HG02981 (cell line): ENCODE results near the gene RREB1.

ENCODE experiments used
- ATAC-seq: cut with Tn5 transposase; IDR thresholded peaks from one replicate; pipeline ENCODE4 v1.9.1; 2021; ENCODE audit warnings: mild to moderate bottlenecking, moderate library complexity; ENCODE audit not compliant: unreplicated experiment

RREB1 gene

DNA sequence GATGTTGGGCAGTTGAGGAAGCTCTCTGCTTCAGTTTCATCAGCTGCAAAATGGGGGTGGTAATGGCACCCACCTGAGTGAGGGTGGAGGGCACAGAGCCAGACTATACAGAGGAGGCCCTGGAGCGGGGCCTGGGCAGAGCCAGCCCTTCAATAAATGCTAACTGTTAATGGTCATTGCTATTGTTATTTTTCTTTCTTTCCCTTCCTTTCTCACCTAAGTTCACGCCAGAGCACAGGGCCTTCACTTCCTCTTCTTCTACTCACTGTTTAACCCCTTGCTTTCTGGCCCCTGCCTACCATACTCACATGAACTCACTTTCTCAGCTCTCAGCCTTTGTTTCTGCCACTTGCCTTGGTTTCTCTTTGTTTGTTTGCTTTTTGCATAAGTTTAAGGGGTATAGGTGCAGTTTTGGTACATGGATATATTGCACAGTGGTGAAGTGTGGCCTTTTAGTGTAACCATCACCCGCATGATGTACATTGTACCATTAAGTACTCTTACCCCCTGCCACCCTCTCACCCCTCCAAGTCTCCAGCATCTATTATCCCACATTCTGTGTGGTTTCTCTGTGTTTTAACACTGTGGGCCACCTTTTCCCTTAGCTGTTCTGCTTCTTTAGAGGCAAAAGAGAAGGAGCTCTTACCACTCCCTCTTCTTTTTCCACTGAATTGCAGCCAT lies 7.5 kb upstream of the RREB1 start:
- ATAC-seq: no peak

DNA sequence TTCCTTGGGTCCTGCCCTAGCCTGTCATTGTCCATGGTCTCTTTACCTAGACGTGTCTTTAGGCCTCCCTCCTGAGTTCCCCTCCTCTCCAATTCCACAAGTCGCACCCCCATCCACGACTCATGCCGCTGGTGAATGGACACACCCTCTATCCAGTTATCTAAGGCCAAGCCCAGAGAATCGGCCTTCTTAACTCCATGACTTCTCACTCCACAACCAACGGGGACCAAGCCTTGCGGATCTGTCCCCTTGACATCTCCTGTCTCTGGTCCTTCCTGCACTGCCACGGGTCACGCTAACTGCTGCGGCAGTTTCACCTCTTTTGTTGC lies 7.0 kb upstream of the RREB1 start:
- no peak for ATAC-seq

DNA sequence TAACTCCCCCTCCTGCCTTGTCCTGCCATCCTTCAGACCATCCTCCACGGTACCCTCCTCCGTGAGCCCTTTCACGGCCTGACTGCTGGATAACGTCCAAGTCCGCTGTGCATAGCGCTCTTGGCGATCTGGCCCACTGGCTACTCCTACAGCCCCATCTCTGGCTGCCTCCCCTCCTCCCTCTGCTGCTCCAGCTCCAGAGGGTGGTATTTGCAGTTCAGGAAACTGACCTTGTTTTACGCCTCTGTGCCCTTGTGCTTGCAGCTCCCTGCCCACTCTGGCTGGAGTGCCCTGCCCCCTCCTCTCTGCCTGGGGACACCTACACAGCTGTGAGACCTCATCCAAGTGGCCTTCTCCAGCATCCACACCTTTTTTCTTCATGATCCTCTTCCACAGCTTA lies 6.5 kb upstream of the RREB1 start:
- no peak for ATAC-seq

DNA sequence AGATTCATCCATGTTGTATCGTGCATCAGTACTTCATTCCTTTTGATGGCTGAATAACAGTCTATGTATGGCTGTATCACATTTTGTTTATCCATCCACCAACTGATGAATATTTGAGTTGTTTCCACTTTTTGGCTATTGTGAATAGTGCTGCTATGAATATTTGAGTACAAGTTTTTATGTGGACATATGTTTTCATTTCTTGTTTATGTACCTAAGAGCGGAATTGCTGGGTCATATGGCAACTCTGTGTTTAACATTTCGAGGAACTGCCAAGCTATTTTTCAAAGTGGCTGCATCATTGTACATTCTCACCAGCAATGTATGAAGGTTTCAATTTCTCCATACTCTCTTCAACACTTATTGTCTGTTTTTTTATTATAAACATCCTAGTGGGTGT lies 3.0 kb upstream of the RREB1 start:
- no peak for ATAC-seq

DNA sequence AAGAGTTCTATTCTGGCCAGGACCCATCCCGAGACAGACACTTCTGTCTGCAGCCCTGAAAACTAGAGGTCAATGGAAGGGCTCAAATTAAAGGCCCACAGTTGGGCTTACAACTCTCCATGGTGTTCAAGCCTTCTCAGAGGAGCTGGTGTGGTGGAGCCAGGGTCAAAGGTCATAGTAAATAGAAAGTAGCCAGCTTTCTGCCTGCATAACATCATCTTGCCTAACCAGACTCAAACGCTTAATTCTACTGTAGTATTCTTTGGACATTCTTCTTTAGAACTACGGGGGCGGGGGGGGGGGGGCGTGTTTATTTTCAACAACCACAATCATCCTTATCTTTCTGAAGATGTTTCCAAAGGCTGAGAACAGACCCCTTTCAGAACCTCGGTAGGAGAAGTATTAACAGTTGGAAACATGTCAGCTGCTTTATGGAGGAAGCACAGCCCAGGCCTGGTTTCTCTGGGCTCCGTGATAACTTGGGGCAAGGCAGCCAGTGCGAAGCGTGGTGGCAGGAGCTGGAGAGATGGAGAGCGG lies 1.5 kb upstream of the RREB1 start:
- no peak for ATAC-seq

DNA sequence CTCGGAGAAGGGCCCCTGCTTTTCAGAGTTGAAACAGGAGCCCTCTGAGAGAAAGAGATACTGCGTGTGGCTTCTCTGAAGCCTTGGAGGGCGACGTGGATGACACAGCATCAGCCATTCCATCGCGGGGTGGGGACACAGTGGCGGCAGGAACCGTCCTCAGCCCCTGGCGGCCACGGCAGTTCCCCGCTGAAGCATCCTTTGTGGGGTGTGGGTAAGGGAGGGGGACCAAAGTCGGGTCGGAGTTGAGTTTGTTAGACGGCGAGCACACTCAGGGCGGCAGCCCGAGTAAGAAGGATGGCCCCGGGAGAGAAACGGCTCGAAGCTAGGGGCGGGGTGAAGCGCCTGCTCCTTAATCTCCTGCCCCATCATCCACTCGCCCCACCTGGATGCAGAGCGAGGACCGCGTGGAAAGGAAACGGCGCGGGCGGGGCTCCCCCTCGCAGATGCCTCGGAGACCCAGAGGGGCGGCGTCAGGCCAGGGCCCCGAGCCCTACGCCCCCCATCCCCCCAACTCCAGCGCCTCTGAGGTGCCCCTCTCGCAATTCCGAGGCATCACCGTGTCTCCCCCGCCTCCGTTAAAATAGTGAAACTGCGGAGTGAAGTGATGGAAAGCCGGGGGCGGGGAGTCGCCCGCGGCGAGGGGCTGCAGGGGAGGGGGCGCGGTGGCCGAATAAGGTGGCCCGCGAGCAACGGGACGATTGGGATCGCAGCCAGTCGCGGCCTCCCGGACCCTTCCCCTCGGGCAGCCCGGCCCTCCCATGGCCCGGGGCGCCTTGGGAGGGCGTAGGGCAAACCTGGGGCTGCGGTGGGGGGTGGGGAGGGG lies 796 bp upstream of the RREB1 start:
- ATAC-seq: peak; percentile 38

DNA sequence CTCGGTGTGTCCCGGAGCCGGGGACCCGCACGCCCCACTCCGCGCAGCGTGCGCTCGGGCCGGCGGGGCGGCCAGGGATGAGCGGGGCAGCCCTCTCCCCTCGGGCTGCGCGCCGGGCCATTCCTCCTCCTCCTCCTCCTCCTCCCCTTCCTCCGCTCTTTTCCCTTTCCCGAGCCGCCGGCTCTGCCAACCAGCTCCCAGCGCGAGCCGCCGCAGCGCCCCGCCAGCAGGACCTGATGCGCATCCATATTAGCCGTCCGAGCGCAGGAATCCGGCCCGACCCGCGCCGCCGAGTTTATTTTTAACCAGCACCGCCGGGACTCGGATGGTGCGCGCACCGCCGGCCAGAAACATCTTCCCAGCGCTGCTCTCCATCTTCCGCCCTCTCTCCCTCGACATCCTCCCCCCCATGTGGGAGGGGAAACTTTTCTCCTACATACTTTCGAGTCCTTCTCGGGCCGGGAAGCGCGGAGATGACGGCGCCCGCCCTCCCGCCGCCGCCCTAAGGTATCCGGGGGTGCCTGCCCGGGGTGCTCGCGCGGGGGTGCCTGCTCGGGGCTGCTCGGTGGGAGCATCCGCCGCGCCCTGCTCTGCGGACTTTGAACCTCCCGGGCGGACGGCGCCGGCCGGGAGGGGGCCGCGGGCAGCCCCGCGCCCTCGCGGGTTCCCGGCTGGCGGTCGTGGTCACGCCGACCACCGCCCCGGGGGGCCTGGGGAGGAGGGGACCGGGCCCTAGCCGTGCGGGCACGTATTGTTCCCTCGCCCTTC lies 619 bp downstream of the RREB1 start:
- ATAC-seq: peak; percentile 6

DNA sequence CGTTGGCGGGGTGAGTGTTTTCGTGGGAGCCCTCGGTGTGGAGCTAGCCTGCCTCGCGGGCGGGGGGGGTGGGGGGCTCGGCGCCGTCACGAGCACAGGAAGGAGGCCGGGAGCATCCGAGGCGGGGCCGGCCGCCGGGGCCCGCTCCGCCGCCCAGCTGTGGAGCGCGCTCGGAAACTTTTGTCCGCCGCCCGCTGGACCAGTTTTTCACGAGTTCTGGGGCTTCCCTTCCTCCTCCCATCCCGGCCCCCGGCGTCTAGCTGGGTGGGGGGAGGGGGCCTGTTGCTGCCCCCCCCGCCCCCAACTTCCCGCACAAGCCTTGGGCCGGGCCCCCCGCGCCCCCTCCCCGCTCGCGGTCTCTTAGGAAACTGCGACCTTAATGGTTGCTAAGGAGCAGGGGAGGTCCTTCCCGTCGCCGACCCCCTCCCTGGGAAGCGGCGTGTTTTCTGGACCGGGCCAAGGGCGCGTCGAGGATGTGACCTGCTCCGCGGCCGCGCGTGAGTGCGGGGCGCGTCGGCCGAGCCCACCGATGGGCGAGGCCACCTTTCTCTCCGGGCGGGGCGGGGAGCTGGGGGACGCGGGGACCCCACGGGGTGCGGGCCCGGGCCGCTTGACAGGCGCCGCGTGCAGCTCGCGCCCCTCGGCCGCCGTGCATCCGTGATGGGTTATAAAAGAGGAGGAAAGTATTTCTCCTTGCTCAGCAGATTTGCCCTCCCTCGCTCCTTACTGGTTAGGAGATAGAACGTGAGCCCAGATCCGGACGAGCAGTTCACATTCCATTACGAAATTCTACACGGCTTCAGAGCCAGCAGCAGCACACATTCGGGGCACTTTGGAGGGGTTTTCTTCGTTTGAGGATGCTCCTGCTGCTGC lies 1.4 kb downstream of the RREB1 start:
- ATAC-seq: no peak

DNA sequence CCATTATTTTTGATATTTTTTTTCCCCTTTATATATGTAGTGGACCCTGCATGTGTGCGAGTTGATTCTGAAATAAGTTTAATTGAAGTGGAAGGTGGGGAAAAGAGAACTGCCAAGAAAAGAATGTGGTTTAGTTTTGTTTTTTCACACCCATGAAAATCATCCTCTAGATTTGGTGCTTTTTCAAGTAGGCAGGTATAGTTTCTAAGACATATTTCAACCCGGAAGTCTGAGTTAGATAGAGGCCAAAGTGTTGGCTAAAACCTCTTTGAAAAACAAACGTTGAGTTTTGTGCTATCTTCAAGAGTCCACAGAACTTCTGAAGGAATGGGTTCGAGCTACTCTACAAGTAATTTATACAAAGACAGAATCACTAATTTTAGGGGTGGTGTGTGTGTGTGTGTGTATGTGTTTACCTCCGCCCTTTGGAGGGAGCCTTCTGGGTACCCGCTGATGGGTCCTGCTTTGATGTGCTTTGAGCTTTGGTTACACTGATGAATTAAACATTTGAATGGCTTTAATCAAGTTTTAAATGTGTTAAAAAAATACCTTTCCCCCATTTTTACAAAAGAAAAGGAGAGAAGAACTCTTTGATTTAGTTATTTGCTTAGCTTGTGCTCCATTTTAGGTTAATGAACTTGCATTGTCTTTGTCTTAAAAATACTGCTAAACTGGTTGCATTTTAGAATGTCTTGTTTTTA lies 2.5 kb downstream of the RREB1 start:
- no peak for ATAC-seq

DNA sequence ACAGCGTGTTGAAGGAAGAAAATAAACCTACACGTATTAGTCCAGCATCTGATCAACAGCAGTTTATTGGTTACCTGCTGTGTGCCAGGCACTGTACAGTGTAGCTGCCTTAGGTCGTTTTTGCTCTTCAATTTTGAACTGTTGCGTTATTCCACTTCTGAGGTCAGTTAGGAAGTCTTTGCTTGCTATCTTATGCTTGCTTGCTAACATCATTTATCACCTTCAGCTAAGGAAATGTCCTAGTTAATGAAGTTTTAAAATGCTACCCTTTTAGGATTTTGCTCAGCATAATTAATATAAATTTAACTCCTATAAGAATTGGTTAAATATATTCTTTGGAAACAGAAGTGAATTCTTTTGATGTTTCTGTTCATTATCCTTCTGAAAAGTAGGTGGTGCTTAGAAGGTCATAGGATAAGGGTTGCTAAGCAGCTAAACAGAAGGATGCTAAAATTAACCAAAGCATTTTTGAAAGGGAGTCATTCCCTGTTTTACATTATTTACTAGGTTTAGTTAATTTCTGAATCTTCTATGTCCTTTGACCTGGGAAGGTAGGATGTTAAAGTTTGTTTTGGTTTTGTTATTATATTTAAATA lies 3.4 kb downstream of the RREB1 start:
- no peak for ATAC-seq

DNA sequence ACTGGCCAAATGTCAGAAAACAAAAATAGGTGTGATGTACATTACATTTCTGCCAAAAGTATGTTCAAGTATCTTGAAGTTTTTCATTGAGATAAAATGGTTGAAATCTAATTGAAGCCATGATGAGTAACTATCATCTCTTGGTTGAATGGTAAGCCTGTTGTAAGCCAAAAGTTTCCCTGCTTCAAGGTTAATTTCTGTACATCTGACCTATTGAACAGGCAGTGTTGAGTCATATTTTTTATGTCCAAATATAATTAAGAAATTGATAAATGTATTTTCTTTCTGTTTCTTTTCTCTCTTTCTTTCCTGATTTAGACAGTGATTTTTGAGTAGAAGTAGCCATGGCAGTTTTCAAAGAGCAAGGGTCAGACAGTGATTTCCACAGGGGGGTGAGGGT lies 4.4 kb downstream of the RREB1 start:
- ATAC-seq: no peak

DNA sequence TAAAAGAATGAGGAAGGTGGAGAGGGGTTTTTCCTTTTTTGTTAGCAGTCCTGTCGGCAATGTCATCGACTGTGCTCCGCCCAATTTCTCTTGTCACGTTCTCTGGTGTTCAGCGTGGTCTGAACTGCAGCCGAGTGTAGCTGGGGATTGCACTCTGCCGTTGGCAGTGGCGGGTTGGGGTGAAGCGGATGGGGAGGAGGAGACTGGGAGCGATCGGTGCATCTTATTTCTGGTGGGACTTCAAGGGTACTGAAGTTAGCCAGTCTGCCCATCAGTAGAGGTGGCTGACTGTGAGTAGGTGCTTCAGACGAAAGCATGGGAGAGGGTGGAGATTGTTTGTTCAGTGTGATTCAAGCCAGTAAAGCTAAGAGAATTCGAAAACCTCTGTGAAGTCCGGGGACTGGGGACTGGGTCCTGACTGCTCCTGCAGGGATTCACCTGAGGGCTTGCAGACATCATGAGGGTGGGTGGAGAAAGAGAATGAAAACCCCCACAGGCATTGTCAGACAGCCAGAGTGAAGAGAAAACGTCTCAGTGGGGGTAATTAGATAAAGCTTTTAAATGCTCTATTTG lies 5.1 kb downstream of the RREB1 start:
- no peak for ATAC-seq

DNA sequence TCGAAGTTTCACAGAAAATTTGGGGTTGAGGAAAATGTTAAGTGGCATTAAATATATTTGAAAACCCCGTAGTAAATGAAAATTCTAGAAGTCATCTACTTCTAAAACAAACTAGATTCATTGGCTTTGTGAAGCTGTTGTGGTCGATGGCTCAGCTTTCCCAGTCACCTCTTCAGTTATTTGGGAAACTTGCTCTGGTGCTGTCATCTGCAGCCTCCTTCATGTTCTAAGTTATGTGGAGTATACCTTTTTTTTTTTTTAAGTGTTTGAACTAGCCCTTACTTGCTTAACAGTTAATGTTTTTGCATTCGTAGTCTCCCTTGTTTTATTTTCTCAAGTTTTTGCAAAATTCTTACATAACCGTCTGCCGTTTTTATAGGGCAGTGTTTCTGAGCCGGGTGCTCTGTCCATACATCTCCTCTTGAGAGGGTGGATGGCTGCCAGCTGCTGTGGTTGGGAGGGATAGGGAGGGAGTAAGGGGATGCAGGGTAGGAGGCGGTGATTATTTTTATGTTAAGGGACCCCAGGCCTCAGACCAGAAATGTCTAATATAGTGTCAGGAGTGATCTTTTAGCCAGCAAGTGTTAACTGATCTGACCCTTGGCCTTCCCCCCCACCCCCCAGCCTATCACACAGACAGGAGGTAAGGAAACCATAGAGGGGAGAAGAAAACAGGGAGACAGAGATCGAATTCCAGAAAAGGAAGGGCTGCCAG lies 7.1 kb downstream of the RREB1 start:
- no peak for ATAC-seq

DNA sequence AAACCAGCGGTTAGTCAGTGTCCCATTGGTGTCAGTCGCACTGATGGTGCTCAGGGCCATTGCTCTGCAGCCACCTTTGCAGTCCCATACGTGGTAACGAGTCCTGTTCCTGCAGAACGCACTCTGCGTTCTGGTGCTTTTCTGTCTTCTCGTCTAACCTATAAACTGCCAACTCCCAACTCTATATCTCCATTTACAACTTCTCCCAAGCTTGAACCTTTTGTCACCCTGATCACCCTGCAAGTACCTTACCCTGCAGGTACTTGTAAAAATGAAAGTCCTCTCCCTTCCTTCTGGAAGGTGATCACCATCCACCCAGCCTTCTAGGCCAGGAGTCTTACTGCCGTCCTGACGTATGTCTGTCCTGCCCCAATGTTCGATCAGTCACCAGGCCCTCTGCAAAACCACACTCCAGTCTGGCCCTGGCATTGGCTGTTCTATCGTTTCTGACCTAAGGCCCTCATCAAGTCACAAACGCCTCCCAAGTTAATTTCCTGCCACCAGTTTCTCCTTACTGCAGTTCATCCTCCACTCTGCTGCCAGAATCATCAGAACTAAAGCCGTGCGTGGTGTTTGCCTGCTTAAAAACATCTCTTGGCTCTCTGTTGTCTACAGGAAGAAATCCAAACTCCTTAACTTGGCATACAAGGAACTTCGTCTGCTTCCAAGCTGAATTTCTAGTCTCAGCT lies 7.9 kb downstream of the RREB1 start:
- no peak for ATAC-seq

DNA sequence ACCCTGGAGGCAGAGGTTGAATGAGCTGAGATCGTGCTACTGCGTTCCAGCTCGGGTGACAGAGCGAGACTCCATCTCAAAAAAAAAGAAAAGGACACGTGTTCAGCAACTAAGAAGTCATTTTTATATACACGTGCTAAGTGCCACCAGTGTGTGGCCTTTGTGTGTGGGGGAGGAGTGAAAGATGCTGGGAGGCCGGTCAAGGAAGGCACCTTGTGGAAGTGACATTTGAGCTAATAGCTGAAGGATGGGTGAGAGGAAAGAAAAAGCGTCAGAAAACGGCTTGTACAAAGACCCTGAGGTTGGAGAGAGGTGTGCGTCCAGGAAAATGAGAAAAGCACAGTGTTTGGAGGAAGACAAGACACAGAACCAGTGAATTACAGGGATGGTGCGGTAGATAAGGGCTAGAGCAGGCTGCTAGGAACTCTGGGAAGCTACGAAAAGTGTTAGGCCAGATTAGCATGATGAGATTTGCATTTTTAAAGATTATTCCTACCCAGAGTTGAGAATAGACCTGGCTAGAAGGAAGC lies 11.6 kb downstream of the RREB1 start:
- no peak for ATAC-seq

DNA sequence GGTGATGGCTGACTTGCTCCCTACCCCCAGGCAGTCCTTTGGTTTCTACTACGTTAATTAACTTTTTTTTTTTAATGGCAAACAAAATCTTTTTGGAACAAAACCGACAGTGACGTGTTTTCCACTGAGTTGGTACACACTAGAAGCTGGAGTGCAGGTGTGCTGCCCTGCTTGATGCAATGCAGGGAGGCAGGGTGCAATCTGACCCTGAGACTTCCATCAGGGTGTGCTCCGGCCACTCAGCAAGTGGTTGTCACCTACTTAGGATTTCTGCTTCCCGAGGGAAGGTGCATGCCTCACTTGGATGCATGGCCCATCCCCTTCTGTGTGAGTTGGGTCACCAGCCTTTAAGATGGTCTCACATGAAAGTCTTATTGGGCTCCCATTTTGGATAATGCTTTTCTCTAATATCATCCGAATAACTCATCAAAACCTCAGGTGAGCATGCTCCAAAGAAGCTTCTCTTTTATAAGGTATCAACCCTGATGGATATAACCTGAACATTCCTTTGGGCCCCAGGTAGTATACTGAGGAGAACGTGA lies 14.0 kb downstream of the RREB1 start:
- no peak for ATAC-seq

DNA sequence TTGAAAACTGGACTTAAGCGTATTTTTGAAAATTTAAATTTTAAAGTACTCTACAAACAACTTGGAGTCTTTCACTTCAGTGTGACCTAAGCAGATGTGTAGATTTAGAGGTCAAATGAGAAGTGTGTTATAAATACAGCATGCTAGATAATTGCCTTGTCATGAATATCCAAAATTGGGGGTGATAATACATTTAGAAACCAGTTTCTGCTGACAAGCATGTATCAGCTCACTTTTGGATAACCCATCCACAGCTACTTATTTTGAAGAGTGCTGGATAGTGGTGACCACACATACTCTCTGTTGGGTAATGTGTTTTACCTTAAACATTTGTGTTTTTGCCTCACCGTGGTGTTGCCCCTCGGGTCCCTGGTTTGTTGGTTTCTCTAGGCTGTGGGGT lies 14.9 kb downstream of the RREB1 start:
- ATAC-seq: no peak

DNA sequence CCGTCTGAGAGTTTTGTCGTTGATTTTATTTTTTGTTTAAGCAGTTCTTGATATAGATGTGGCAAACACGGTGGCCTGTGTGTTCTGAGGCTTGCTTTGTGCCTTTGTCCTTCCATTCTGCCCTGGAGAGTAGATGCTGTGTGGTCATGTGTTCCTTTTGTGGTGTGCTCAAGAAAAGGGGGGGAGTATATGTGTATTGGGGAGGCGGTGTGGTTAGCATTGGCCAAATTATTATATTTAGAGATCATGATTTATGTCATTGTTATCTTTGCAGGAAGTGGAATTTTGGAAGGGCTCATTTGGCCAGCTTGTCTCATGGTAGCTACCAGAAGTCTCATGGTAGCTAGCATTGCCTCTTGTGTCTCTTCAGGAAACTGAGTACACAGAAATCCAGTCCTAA lies 16.4 kb downstream of the RREB1 start:
- no peak for ATAC-seq
